K562 (cell line): Measurements from ENCODE around the gene CDHR2. TPM values are rescaled to one million over a fixed set of nuclear protein-coding genes. Genes with fewer than 3 reads are reported as not detected.

Experiments
- ARHGAP35 ChIP-seq: fragments of 450-650 bp; IDR thresholded peaks from 2 replicates; pipeline ENCODE4 v1.6.1; 2018; ENCODE audit not compliant: partially characterized antibody
- CREB5 ChIP-seq: fragments of 250-450 bp; sonication (Bioruptor Pico); IDR thresholded peaks from 2 replicates; pipeline ENCODE4 v1.5.0; 2020; ENCODE audit warnings: mild to moderate bottlenecking
- CUX1 ChIP-seq: fragments of 200-800 bp; sonication (Bioruptor generic); IDR thresholded peaks from 2 replicates; pipeline ENCODE4 v1.6.1; 2016; ENCODE audit warnings: missing genetic modification characterization, missing compliant biosample characterization
- DLX4 ChIP-seq: fragments of 250-450 bp; sonication (Bioruptor Pico); IDR thresholded peaks from 2 replicates; pipeline ENCODE4 v1.6.1; 2021; ENCODE audit warnings: mild to moderate bottlenecking
- HDGF ChIP-seq: fragments of 450-650 bp; IDR thresholded peaks from 2 replicates; pipeline ENCODE4 v1.6.1; 2016
- HMGN3 ChIP-seq: IDR thresholded peaks from 2 replicates; pipeline ENCODE4 v1.6.1; 2011; ENCODE audit warnings: borderline replicate concordance, low read depth, mild to moderate bottlenecking, mixed read lengths, low read length; ENCODE audit not compliant: insufficient read length; ENCODE audit errors: extremely low read depth
- KDM5B ChIP-seq: fragments of 200-600 bp; sonication (generic); IDR thresholded peaks from 2 replicates; pipeline ENCODE4 v1.6.1; 2012; ENCODE audit warnings: low read depth, mild to moderate bottlenecking, moderate library complexity, low read length, control low read depth, inconsistent platforms; ENCODE audit not compliant: insufficient replicate concordance
- MXI1 ChIP-seq: IDR thresholded peaks from 2 replicates; pipeline ENCODE4 v1.6.1; 2011; ENCODE audit warnings: low read depth, mild to moderate bottlenecking, improper control_type of control experiment, low read length
- MYC ChIP-seq, 2 experiments: fragments of 250-450 bp in 1 of 2; sonication (Bioruptor Pico) in 1 of 2; IDR thresholded peaks; 2 replicates each; pipeline versions ENCODE4 v1.5.1 to v1.6.1; 2012 to 2021; ENCODE audit warnings: low read depth in 2 of 2, borderline replicate concordance in 1 of 2, improper control_type of control experiment in 1 of 2, low read length in 1 of 2, mild to moderate bottlenecking in 1 of 2, moderate library complexity in 1 of 2
- PHB ChIP-seq: fragments of 250-450 bp; sonication (Bioruptor Pico); IDR thresholded peaks from 2 replicates; pipeline ENCODE4 v1.5.0; 2021
- POLR2AphosphoS5 ChIP-seq: IDR thresholded peaks from 2 replicates; pipeline ENCODE4 v1.6.1; 2011; ENCODE audit warnings: mild to moderate bottlenecking, low read depth, low read length, moderate library complexity; ENCODE audit not compliant: control insufficient read depth, insufficient read depth
- PTTG1 ChIP-seq: fragments of 450-650 bp; IDR thresholded peaks from 2 replicates; pipeline ENCODE4 v1.6.1; 2016; ENCODE audit warnings: low read depth, mild to moderate bottlenecking, missing genetic modification characterization, missing compliant biosample characterization
- TBP ChIP-seq: optimal IDR thresholded peaks from 2 replicates; pipeline ENCODE3; 2011; ENCODE audit warnings: low read depth, low read length, improper control_type of control experiment
- TGIF2 ChIP-seq: sonication (generic); formaldehyde crosslinking; IDR thresholded peaks from 2 replicates; pipeline ENCODE4 v1.8.1; 2022; ENCODE audit warnings: mild to moderate bottlenecking, missing genetic modification reagents, moderate library complexity
- ZNF121 ChIP-seq: sonication (generic); formaldehyde crosslinking; conservative IDR thresholded peaks from 2 replicates; pipeline ENCODE4 v1.8.0; 2022; ENCODE audit warnings: missing genetic modification reagents
- ZNF277 ChIP-seq: fragments of 250-450 bp; sonication (Bioruptor Pico); IDR thresholded peaks from 2 replicates; pipeline ENCODE4 v1.8.0; 2022; ENCODE audit warnings: inconsistent platforms, mild to moderate bottlenecking, moderate library complexity, borderline replicate concordance
- ZNF431 ChIP-seq: sonication (generic); formaldehyde crosslinking; IDR thresholded peaks from 2 replicates; pipeline ENCODE4 v1.8.0; 2022; ENCODE audit warnings: mild to moderate bottlenecking, missing genetic modification reagents
- ZNF444 ChIP-seq: fragments of 250-450 bp; sonication (Bioruptor Pico); IDR thresholded peaks from 2 replicates; pipeline ENCODE4 v1.4.0; 2020; ENCODE audit warnings: mild to moderate bottlenecking, moderate library complexity
- ZNF589 ChIP-seq: fragments of 200-800 bp; sonication (Bioruptor generic); IDR thresholded peaks from 2 replicates; pipeline ENCODE4 v1.6.1; 2016; ENCODE audit warnings: low read depth, missing genetic modification characterization, missing compliant biosample characterization
- polyA plus RNA-seq, 8 experiments: library from polyadenylated mRNA; depleted of rRNA in 4 of 8; stranded (reverse) in 5 of 8; unstranded in 3 of 8; fragments of >200 nt; fragmentation: Nextera tagmentation in 2 of 8; fragmentation: Illumina TruSeq in 1 of 8; extraction: Ambion mirVana in 2 of 8; extraction: Trizol in 1 of 8; gene quantifications; 2 replicates each; pipeline versions ENCODE4 v1.2.1 to v1.2.3, GENCODE V29; 2011 to 2014; ENCODE audit warnings: inconsistent platforms in 1 of 8, missing spikeins in 1 of 8
- total RNA-seq, 7 experiments: library from RNA; depleted of rRNA in 6 of 7; stranded (reverse); fragments of >200 nt in 6 of 7; fragmentation: Illumina TruSeq in 2 of 7; extraction: Trizol in 2 of 7; gene quantifications; 2 replicates each; pipeline versions ENCODE4 v1.2.1 to v1.2.3, GENCODE V29; 2011 to 2021; ENCODE audit warnings: low replicate concordance in 1 of 7

The CDHR2 gene
- total and polyA plus RNA-seq, 9 of the 15 experiments (the other 6 are each of a cell fraction or from before 2014, with no cell fraction given), result 0.01 to 0.62 (median 0.09) TPM; not detected in 2

GRCh38 chr5:176536132-176536901 lies 12.8 kb upstream of the CDHR2 start (continued):
- TF ChIP-seq ZNF277 (CRISPR knock-in tag) (no peak), TBP (peak; percentile 58), POLR2AphosphoS5 (no peak), KDM5B (peak; percentile 31), DLX4 (no peak), MXI1 (0 out of 2 replicates have a peak, but pooled peaks have one; percentile 64), PTTG1 (tag) (no peak), MYC (IDR thresholded peaks at IDR 0.05; ENCODE audit: low read depth, low read length) (peak; percentile 98), MYC (CRISPR knock-in tag; IDR thresholded peaks at IDR 0.05; ENCODE audit: borderline replicate concordance, low read depth) (peak; percentile 94), ARHGAP35 (no peak), CREB5 (CRISPR knock-in tag) (no peak), TGIF2 (CRISPR knock-in tag) (no peak), HMGN3 (peak; percentile 38), ZNF589 (CRISPR knock-in tag) (no peak; the same call in 1 of the 2 replicates), ZNF121 (CRISPR knock-in tag) (no peak), HDGF (no peak), PHB (CRISPR knock-in tag) (no peak), CUX1 (CRISPR knock-in tag) (no peak), ZNF431 (CRISPR knock-in tag) (no peak), ZNF444 (no peak)
